ENCODE results near the gene LMBR1. TPM values are rescaled to one million over a fixed set of nuclear protein-coding genes. Genes with fewer than 3 reads are reported as not detected.

LMBR1 gene
- 120 TPM for total RNA-seq

GRCh38 chr7:156892821-156893706 is at the start of gene LMBR1:
Gene LMBR1 (minus strand): TSS chr7:156893183. CDS start chr7:156892993, 190 bp downstream.

DNA sequence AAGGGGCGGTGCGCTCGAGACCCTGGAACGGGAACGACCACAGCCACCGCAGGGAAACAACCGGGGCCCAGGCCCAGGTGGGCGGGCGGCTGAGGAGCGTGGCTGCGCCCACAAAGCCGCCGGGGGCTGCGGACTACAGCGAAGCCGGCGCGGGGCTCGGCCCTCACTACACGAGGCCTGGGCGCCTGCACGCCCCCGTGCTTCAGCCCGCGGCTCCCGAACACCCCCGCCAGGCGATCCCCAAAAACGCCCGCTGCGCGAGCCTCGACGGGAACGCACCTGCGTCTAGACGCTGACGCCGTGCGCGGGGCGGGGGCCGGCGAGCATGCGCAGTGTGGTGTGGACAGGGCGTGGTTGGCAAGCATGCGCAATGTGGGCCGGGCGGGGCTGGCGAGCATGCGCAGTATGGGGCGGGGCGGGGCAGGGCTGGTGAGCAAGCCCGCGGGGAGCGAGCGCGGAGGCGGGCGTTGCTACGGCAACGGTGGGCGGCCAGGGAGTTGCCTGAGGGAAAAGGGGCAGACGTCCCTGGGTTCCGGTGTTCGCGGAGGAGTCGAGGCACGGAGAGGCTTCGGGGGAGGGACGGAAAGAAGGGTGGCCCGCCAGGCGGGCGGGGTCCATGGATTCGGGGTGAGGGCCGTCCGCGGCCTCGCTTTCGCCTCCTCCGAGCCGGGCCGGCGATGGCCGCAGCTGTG is 252.6 kb downstream of the LMBR1 start, which contains the start of gene RNF32:
RNF32 (plus strand) TSS at position 518 of the 692 bp plus-strand sequence. CDS start 3,104 bp downstream, outside the sequence.

Other genes starting within 250 kb of the LMBR1 start
- gene NOM1, start 56.5 kb upstream of the LMBR1 start, total RNA-seq: 37.8 TPM
- gene MNX1, start 117.5 kb upstream of the LMBR1 start, total RNA-seq: not detected
- 100 TPM for gene UBE3C, start 245.7 kb upstream of the LMBR1 start, total RNA-seq